ENCODE data around the gene MARCHF3.

The MARCHF3 gene

DNA sequence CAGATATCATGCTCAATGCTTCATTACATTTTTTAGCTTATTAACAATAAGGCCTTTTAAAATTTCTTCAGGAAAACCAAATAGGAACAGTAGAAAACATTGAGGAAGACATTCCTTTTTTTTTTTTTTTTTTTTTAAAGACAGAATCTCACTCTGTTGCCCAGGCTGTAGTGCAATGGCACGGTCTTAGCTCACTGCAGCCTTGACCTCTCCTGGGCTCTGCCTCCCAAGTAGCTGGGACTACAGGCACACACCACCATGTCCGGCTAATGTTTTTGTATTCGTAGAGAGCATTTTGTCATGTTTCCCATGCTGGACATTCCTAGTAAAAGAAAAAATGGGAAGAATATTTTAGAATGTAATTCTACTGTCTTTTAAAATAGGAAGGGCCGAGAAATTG lies 193.1 kb downstream of the MARCHF3 start:
- DNase-seq, result no peak
- TF ChIP-seq, protein P1, sequence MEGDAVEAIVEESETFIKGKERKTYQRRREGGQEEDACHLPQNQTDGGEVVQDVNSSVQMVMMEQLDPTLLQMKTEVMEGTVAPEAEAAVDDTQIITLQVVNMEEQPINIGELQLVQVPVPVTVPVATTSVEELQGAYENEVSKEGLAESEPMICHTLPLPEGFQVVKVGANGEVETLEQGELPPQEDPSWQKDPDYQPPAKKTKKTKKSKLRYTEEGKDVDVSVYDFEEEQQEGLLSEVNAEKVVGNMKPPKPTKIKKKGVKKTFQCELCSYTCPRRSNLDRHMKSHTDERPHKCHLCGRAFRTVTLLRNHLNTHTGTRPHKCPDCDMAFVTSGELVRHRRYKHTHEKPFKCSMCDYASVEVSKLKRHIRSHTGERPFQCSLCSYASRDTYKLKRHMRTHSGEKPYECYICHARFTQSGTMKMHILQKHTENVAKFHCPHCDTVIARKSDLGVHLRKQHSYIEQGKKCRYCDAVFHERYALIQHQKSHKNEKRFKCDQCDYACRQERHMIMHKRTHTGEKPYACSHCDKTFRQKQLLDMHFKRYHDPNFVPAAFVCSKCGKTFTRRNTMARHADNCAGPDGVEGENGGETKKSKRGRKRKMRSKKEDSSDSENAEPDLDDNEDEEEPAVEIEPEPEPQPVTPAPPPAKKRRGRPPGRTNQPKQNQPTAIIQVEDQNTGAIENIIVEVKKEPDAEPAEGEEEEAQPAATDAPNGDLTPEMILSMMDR (IDR thresholded peaks at IDR 0.05; ENCODE audit: low read depth, low read length), result no peak
- H3K27me3 ChIP-seq (ENCODE audit: insufficient read depth, low read depth, severe bottlenecking), result no peaks in the 10 kb centered on the region
- H3K4me3 ChIP-seq (ENCODE audit: low read depth, low read length), result no peak overlapping the region
- H3K36me3 ChIP-seq, result peaks cover 61% of the 10 kb centered on the region
- no peaks in the 10 kb centered on the region for H3K9me3 ChIP-seq (ENCODE audit: severe bottlenecking)
- no peak overlapping the region for H3K27ac ChIP-seq

DNA sequence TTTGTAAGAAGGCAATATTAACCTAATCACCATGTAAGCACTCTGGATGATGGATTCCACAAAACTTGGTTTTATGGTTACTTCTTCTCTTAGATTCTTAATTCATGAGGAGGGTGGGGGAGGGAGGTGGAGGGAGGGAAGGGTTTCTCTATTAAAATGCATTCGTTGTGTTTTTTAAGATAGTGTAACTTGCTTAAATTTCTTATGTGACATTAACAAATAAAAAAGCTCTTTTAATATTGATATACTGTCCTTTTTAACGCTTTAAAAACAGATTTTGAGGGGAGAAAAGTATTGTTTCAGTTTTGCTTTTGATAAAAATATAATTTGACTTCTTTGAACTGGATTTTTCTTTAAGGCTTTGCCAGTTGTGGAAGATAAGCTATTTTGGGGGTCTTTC lies 193.6 kb downstream of the MARCHF3 start:
- TF ChIP-seq, protein P1 (IDR thresholded peaks at IDR 0.05; ENCODE audit: low read depth, low read length), result no peak
- Histone ChIP-seq H3K36me3 (peaks cover 65% of the 10 kb centered on the region), H3K27ac (no peak overlapping the region)

DNA sequence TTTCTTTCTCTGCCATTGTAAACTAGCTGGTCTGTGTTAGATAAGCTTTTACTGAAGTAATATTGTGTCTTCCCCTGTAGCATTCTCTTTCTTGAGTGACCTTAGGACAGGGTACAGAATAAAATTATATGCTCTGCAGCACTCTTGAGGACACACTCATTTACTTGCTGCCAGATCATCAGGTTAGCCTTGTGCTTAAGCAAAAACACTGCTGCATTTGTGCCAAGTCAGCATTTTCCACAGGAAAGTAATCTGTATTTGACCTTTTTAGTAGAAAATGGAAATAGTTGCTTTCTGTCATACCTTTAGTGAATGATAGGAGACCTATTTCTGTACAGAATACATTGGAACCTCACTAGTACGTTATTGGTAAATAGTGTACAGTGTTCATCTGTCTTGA lies 199.2 kb downstream of the MARCHF3 start:
- peaks cover 100% of the 10 kb centered on the region for H3K36me3 ChIP-seq
- no peak overlapping the region for H3K4me3 ChIP-seq (ENCODE audit: low read depth, low read length)
- DNase-seq, result no peak
- H3K27ac ChIP-seq, result no peak overlapping the region
- no peaks in the 10 kb centered on the region for H3K27me3 ChIP-seq (ENCODE audit: insufficient read depth, low read depth, severe bottlenecking)
- TF ChIP-seq, protein P1 (IDR thresholded peaks at IDR 0.05; ENCODE audit: low read depth, low read length), result no peak
- H3K9me3 ChIP-seq (ENCODE audit: severe bottlenecking), result no peaks in the 10 kb centered on the region

More for the DNA sequence above, 193.6 kb downstream of the MARCHF3 start:
- no peak overlapping the region for H3K4me3 ChIP-seq (ENCODE audit: low read depth, low read length)
- H3K9me3 ChIP-seq (ENCODE audit: severe bottlenecking), result no peaks in the 10 kb centered on the region
- DNase-seq, result no peak
- H3K27me3 ChIP-seq (ENCODE audit: insufficient read depth, low read depth, severe bottlenecking), result no peaks in the 10 kb centered on the region

DNA sequence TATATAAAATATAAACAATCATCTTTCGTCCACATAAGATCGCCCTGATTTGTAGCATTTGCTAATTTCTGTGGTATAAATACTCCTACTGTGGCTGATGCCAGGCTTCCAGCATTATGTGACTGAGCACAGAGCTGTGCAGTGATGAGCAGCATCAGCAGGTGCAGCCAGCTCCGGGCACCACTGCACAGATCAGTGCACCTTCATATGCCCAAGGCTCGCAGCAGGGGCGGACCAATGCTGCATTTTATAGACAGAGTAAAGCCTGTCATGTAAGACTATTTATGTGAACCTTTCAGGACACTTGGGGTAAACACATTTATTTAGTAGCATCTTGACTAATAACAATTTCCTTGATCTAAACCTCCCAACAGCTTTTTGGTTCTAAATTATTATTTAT lies 200.3 kb downstream of the MARCHF3 start:
- Histone ChIP-seq H3K27ac (no peak overlapping the region), H3K4me3 (ENCODE audit: low read depth, low read length) (no peak overlapping the region), H3K9me3 (ENCODE audit: severe bottlenecking) (no peaks in the 10 kb centered on the region), H3K27me3 (ENCODE audit: insufficient read depth, low read depth, severe bottlenecking) (no peaks in the 10 kb centered on the region), H3K36me3 (peaks cover 100% of the 10 kb centered on the region)
- DNase-seq, result no peak
- TF ChIP-seq, protein P1 (IDR thresholded peaks at IDR 0.05; ENCODE audit: low read depth, low read length), result no peak

DNA sequence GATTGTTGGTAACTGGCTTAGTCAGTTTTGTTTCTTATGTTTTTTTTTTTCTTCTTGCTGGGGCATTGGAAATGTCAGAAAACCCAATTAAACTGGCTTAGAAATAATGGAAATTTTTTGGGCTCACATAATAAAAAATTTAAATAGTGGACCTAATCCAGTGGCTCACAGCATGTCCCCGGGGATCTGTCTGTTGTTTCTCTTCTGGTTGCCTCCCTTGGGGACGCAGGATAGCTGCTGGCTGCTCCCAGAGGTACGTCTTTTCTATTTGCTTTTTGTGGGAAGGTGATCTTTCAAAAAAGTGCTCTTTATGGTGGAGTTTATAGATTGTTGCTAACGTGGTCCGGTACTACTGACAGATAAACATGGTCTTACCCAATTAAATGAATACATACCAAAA lies 201.3 kb downstream of the MARCHF3 start:
- peaks cover 97% of the 10 kb centered on the region for H3K36me3 ChIP-seq

More for the DNA sequence above, 201.3 kb downstream of the MARCHF3 start:
- Histone ChIP-seq H3K9me3 (ENCODE audit: severe bottlenecking) (no peaks in the 10 kb centered on the region), H3K4me3 (ENCODE audit: low read depth, low read length) (no peak overlapping the region), H3K27ac (no peak overlapping the region), H3K27me3 (ENCODE audit: insufficient read depth, low read depth, severe bottlenecking) (no peaks in the 10 kb centered on the region)
- no peak for DNase-seq
- TF ChIP-seq, protein P1 (IDR thresholded peaks at IDR 0.05; ENCODE audit: low read depth, low read length), result no peak

Data from WERI-Rb-1 (cell line).